ENCODE data around the gene SIAH2. TPM values are rescaled to one million over a fixed set of nuclear protein-coding genes. Genes with fewer than 3 reads are reported as not detected.
A peak's percentile ranks its signal among the peaks of the same experiment; 100 is the strongest.

SIAH2 gene
- total RNA-seq, 1 experiment from 2014 or later, result 17.1 TPM

DNA sequence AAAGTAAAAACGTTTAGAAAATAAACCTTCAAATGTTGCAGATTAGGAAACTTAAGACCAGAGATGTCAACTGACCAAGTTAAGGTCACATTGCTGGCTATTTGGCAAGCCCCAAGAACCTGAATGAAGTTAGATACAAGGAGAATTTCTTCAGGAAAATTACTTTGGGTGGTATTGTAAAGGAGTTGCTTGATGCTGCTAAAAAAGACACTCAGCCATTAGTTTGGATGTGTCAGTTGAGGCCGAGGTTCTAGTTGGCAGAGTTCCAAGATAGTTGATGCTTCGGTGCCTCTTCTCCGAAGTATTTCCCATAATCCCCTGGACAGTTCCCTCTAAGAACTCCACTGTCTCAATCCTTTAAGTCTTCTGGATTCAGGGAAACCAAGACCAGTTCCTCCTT lies 24.3 kb downstream of the SIAH2 start:
- Mint-ChIP-seq H3K27ac (no peak overlapping the region), H3K27me3 (ENCODE audit: low read depth) (no peaks in the 10 kb centered on the region), H3K9me3 (no peaks in the 10 kb centered on the region), H3K4me3 (no peak overlapping the region), H3K36me3 (peaks cover 6% of the 10 kb centered on the region; the same call in 1 of the 2 replicates), H3K4me1 (peaks cover 19% of the 10 kb centered on the region)
- POLR2A ChIA-PET, result interaction anchor here (1.0 kb wide), 1 partner anchor 24 kb away, joined by 3 read pairs; the partner anchor contains the start of gene SIAH2
- TF ChIP-seq ARID4B (CRISPR knock-in tag; IDR thresholded peaks at IDR 0.05; ENCODE audit: borderline replicate concordance) (no peak), ZNF232 (CRISPR knock-in tag; IDR thresholded peaks at IDR 0.05) (no peak), MAX (CRISPR knock-in tag; IDR thresholded peaks at IDR 0.05) (no peak), ETV6 (CRISPR knock-in tag; IDR thresholded peaks at IDR 0.05) (no peak), FOXJ3 (CRISPR knock-in tag; IDR thresholded peaks at IDR 0.05; ENCODE audit: borderline replicate concordance) (no peak), HMGXB4 (CRISPR knock-in tag; IDR thresholded peaks at IDR 0.05) (no peak), MYBL2 (CRISPR knock-in tag; IDR thresholded peaks at IDR 0.05) (no peak), SP1 (CRISPR knock-in tag; conservative IDR thresholded peaks at IDR 0.05) (no peak), TEAD1 (CRISPR knock-in tag; IDR thresholded peaks at IDR 0.05) (no peak), MLX (CRISPR knock-in tag; IDR thresholded peaks at IDR 0.05) (no peak), NFATC4 (CRISPR knock-in tag; IDR thresholded peaks at IDR 0.05) (no peak)
- TF ChIP-seq, protein P1, sequence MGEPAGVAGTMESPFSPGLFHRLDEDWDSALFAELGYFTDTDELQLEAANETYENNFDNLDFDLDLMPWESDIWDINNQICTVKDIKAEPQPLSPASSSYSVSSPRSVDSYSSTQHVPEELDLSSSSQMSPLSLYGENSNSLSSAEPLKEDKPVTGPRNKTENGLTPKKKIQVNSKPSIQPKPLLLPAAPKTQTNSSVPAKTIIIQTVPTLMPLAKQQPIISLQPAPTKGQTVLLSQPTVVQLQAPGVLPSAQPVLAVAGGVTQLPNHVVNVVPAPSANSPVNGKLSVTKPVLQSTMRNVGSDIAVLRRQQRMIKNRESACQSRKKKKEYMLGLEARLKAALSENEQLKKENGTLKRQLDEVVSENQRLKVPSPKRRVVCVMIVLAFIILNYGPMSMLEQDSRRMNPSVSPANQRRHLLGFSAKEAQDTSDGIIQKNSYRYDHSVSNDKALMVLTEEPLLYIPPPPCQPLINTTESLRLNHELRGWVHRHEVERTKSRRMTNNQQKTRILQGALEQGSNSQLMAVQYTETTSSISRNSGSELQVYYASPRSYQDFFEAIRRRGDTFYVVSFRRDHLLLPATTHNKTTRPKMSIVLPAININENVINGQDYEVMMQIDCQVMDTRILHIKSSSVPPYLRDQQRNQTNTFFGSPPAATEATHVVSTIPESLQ (CRISPR knock-in tag; IDR thresholded peaks at IDR 0.05), result no peak
- CTCF ChIA-PET, result interaction anchor here (1.0 kb wide), 1 partner anchor 49 kb away, joined by 6 read pairs; no protein-coding TSS in a partner anchor
- DNase-seq (ENCODE audit: low spot score) (no peak), ATAC-seq (no peak)

DNA sequence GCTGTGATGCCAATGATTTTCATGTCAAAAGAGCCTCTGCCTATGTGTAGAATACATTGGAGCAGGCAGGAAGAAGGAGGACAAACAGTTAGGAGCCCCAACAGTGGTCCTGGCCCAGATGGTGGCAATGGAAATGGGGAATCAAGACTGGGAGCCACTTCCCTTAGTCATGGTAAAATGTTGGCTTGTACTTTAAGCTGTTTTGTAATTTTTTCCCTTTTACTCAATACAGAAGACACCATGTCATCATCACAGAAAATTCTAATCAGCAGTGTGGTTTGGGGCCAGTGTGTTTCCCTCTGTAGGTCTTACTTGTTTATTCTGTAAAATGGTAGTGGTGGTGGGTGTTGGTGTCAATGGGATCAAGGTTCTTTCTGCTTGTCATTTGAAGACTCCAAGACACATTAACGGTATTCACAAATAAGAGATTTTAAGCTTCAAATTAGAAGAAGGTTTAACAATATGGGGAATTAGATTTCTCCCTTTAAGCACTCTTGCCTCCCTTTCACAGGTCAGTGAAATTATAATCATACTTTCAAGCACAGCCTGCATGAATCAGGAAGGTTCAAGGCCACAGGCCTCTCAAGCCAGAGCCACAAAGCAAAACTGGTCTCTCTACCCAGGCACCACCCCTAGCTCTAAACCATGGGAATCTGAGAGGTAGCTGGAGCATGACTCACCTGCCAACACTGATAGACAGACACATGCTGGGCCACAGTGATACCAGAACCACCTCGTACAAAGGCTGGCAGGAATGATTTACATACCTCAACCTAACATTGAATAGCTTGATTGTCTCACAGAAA lies 24.9 kb downstream of the SIAH2 start:
- ChIA-PET POLR2A (interaction anchor here (1.0 kb wide), 1 partner anchor 25 kb away, joined by 3 read pairs; the partner anchor contains the start of gene SIAH2), CTCF (interaction anchor here (1.0 kb wide), 1 partner anchor 50 kb away, joined by 6 read pairs; no protein-coding TSS in a partner anchor)
- Mint-ChIP-seq H3K27me3 (ENCODE audit: low read depth) (no peaks in the 10 kb centered on the region), H3K27ac (no peak overlapping the region), H3K4me1 (peaks cover 24% of the 10 kb centered on the region), H3K36me3 (peaks cover 6% of the 10 kb centered on the region; the same call in 1 of the 2 replicates), H3K9me3 (no peaks in the 10 kb centered on the region), H3K4me3 (no peak overlapping the region)
- TF ChIP-seq FOXJ3 (CRISPR knock-in tag; IDR thresholded peaks at IDR 0.05; ENCODE audit: borderline replicate concordance), result no peak
- no peak for TF ChIP-seq FOXK1 (CRISPR knock-in tag; IDR thresholded peaks at IDR 0.05)
- TF ChIP-seq NFYB (CRISPR knock-in tag; conservative IDR thresholded peaks at IDR 0.05; ENCODE audit: low read depth), result no peak
- TF ChIP-seq KAT7 (CRISPR knock-in tag; IDR thresholded peaks at IDR 0.05; ENCODE audit: borderline replicate concordance), result no peak
- no peak for TF ChIP-seq GABPB1 (CRISPR knock-in tag; IDR thresholded peaks at IDR 0.05)
- TF ChIP-seq ZNF281 (CRISPR knock-in tag; IDR thresholded peaks at IDR 0.05), result no peak
- TF ChIP-seq OVOL2 (CRISPR knock-in tag; IDR thresholded peaks at IDR 0.05; ENCODE audit: borderline replicate concordance), result no peak
- TF ChIP-seq ZNF219 (CRISPR knock-in tag; IDR thresholded peaks at IDR 0.05; ENCODE audit: borderline replicate concordance), result no peak
- no peak for TF ChIP-seq RORB (CRISPR knock-in tag; IDR thresholded peaks at IDR 0.05)
- TF ChIP-seq PRRX2 (CRISPR knock-in tag; IDR thresholded peaks at IDR 0.05), result no peak
- ATAC-seq (peak; percentile 66), DNase-seq (ENCODE audit: low spot score) (no peak)

Measured in WTC11 (cell line).